Prostate gland (tissue), 1 donor: ENCODE measurements around the gene KCNJ4.
"Not testable (repeated sequence)": the region's sequence is repeated elsewhere in the genome, so short reads cannot be mapped to it uniquely, and the experiment has no call there.

Experiments used
- POLR2A ChIP-seq: fragments of 450-650 bp; IDR thresholded peaks from one replicate; pipeline ENCODE4 v1.6.1; 2016; ENCODE audit warnings: antibody characterized with exemption, mild to moderate bottlenecking
- POLR2AphosphoS5 ChIP-seq: sonication (generic); formaldehyde crosslinking; IDR thresholded peaks from one replicate; pipeline ENCODE4 v1.6.1; 2017; ENCODE audit warnings: antibody characterized with exemption

- not testable (repeated sequence) for TF ChIP-seq POLR2AphosphoS5, POLR2A
These were observed 73.6 kb downstream of the KCNJ4 start for GRCh38 chr22:38381371-38381770.
